ENCODE measurements around the gene GSN.

GRCh38 chr9:121324755-121325154 is 56.8 kb downstream of the GSN start:
- TF ChIP-seq CTCF (conservative IDR thresholded peaks at IDR 0.05 in 1 of 2, IDR thresholded peaks at IDR 0.05 in 1 of 2; ENCODE audit: extremely low read depth in 1 of 2, insufficient read depth in 1 of 2, low read depth in 1 of 2, low read length in 2 of 2), result no peak
- TF ChIP-seq EZH2 (IDR thresholded peaks at IDR 0.05; ENCODE audit: borderline replicate concordance, low read length), result no peak
